Measurements from ENCODE around the gene SLC31A1. TPM values are rescaled to one million over a fixed set of nuclear protein-coding genes. Genes with fewer than 3 reads are reported as not detected.
"Not testable (repeated sequence)": the region's sequence is repeated elsewhere in the genome, so short reads cannot be mapped to it uniquely, and the experiment has no call there.

Gene SLC31A1
- polyA plus RNA-seq, 6 donors from 2014 or later = 1.5 to 2.7 (median 2.0) TPM; not detected in 1

DNA sequence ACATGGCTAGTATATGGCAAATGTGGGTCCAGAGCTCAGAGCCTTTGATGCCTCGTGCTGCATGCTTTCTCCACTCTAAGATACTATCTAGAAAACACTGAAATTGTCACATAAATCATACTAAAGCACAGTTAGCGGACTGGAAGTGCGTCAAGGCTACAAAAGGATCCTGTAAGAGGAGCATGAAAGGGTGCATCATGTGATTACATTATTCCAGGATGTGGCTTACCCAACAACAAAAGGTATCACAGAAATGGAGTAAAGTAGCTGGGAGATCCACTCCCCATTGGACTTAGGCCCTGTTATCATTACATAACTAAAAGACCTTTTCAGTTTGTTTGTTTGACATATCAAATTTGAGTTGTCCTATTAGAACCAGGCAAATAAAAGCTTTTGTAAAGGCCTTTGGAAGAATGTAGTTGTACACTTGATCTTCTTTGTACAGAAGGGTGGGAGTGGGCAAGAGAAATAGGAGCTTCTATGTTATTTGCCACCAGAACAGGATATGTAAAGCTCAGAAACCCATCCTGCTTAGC, 6.9 kb downstream of the SLC31A1 start:
- H3K4me3 Mint-ChIP-seq = no peak overlapping the region
- peaks cover 6 to 14% (median 9%) of the 10 kb centered on the region in 3 donors for H3K4me1 Mint-ChIP-seq
- H3K27ac Mint-ChIP-seq = no peak overlapping the region
- ATAC-seq (ENCODE audit: low read depth in 2 of 2) = no peak
- H3K9me3 Mint-ChIP-seq = no peaks in the 10 kb centered on the region
- H3K27me3 Mint-ChIP-seq = no peaks in the 10 kb centered on the region
- no peak for DNase-seq
- H3K36me3 Mint-ChIP-seq = no peaks in the 10 kb centered on the region

DNA sequence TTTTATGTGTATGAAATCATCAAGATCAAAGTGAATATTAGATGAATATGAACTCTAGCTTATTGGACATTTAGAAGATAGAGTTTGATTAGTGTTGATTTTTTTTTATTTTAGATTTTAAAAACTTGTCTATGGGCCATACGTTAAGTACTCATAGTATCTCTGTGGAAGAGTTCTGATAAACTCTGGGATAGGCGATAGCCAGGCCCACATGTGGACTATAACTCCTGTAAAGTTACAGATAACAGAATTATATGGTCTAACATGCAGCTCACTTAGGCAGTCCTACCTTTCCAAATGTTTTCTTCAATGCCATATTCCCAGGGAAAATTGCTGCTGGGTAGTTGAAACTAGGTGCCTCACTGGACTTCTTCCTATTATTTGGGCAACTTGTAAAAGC, 10.4 kb downstream of the SLC31A1 start:
- no peaks in the 10 kb centered on the region for H3K9me3 Mint-ChIP-seq
- H3K27me3 Mint-ChIP-seq = no peaks in the 10 kb centered on the region
- DNase-seq (no peak), ATAC-seq (ENCODE audit: low read depth in 2 of 2) (no peak)
- H3K4me1 Mint-ChIP-seq = peaks cover 11 to 25% (median 12%) of the 10 kb centered on the region in 3 donors
- no peaks in the 10 kb centered on the region for H3K36me3 Mint-ChIP-seq
- no peak overlapping the region for H3K27ac Mint-ChIP-seq
- peak overlapping the region in 1 of 8 donors; percentile 73 for H3K4me3 Mint-ChIP-seq

DNA sequence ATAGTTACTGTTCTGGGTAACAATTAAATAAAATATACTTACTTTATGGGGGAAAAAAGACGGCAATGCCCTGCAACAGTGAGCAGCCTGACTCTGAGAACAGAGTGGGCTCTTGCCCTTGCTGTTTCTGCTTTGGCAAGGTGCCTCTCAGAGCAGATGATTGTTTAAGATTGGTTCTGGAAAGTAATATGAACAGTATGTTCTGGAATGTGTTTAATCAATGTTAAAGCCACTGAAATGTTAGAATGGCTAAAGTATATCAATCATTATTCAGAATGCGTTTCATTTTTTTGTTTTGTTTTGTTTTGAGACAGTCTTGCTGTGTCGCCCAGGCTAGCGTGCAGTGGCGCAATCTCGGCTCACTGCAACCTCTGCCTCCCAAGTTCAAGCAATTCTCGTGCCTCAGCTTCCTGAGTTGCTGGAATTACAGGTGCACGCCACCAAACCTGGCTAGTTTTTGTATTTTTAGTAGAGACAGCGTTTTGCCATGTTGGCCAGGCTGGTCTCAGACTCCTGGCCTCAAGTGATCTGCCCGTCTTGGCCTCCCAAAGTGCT, 14.4 kb downstream of the SLC31A1 start:
- H3K9me3 Mint-ChIP-seq; H3K4me3 Mint-ChIP-seq; H3K27me3 Mint-ChIP-seq; DNase-seq; ATAC-seq (ENCODE audit: low read depth in 2 of 2); H3K36me3 Mint-ChIP-seq: not testable (repeated sequence)
- Mint-ChIP-seq H3K27ac (peak overlapping the region in 2 of 6 donors; percentile 6 to 72), H3K4me1 (peaks cover 11 to 25% (median 12%) of the 10 kb centered on the region in 3 donors)

DNA sequence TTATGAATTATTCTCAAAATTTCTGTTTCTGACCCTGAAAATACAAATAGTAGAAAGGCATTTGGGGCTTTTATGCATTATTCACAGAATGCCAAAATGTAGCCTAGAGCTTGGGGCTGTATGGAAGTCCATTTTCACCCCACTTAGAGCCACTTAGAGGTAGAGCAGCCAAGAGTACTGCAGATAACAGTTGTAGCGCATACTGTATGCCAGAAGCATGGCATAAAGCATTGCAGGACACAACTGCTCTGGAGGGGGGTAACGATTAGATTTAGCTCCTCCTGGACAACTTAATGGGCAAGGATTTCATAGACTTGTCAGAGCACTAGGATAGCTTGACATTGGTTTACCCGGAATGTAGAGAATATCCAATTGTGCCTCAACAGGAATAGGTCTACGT, 15.7 kb downstream of the SLC31A1 start:
- Mint-ChIP-seq H3K4me3 (no peak overlapping the region), H3K4me1 (peaks cover 11 to 22% (median 12%) of the 10 kb centered on the region in 3 donors), H3K27ac (no peak overlapping the region), H3K27me3 (no peaks in the 10 kb centered on the region), H3K36me3 (no peaks in the 10 kb centered on the region), H3K9me3 (no peaks in the 10 kb centered on the region)
- no peak for DNase-seq
- ATAC-seq (ENCODE audit: low read depth in 2 of 2) = no peak

DNA sequence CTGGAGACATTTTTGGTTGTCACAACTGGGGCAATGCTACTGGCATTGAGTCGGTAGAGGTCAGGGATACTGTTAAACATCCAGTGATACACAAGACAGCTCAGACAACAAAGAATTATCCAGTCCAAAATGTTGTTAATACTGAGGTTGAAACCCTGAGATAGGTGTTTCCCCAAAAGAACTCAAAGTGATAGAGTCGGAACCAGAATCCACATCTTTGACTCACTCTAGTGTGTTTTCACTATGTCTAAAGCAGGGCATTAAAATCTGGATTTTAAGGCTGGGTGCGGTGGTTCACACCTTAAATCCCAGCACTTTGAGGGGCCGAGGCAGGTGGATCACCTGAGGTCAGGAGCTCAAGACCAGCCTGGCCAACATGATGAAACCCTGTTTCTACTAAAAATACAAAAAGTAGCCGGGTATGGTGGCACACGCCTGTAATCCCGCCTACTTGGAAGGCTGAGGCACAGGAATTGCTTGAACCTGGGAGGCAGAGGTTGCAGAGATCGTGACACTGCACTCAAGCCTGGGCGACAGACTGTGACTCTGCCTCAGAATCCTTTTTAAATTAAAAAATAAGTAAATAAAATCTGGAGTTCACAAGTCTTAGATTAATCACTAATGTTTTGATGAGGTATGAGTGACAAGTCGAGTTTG, 17.0 kb downstream of the SLC31A1 start:
- peaks cover 7 to 19% (median 8%) of the 10 kb centered on the region in 3 donors for H3K4me1 Mint-ChIP-seq
- DNase-seq (no peak), ATAC-seq (ENCODE audit: low read depth in 2 of 2) (no peak)
- no peaks in the 10 kb centered on the region for H3K36me3 Mint-ChIP-seq
- H3K27ac Mint-ChIP-seq = no peak overlapping the region
- H3K9me3 Mint-ChIP-seq = no peaks in the 10 kb centered on the region
- no peak overlapping the region for H3K4me3 Mint-ChIP-seq
- no peaks in the 10 kb centered on the region for H3K27me3 Mint-ChIP-seq

DNA sequence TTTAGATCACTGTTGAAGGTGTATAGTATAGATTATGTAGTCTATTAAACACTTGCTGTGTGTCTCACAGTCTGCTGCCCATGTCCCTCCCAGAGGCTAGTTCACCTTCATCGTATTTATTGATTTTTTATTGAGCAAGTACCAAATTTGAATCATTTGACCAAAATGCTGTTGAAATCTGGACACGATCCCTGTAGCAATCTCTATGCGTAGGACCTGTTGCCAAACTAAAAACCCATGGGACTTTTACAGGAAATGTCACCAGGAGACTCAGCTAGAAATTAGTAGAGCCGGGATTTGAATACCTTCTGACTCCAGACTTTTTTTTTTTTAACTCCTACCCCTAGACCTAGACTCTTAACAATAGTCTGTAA, 17.5 kb downstream of the SLC31A1 start:
- Mint-ChIP-seq H3K27me3 (no peaks in the 10 kb centered on the region), H3K4me3 (no peak overlapping the region), H3K36me3 (no peaks in the 10 kb centered on the region), H3K27ac (no peak overlapping the region), H3K4me1 (peaks cover 6 to 14% (median 6%) of the 10 kb centered on the region in 3 donors), H3K9me3 (no peaks in the 10 kb centered on the region)
- no peak for DNase-seq
- ATAC-seq (ENCODE audit: low read depth in 2 of 2) = no peak

DNA sequence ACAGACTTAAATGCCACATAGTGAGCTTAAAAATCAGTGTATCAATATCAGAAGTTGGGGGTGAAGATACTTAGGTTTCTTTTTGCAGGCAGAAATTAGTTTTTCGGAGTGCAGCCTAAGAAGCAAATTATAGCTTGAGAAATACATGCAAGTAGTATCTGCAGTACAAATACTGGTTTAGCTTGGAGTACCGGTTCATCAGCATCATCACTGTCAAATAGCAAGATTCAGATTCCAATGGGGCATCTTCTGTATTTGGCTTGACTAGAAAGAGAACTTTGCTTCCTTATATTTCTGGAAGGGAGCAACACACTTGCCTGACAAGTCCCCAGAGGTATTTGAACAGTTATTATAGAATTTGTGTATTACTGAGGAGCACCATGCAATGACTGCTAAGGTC, 19.8 kb downstream of the SLC31A1 start:
- DNase-seq = no peak
- Mint-ChIP-seq H3K36me3 (no peaks in the 10 kb centered on the region), H3K4me1 (peaks cover 4 to 11% (median 10%) of the 10 kb centered on the region in 3 donors), H3K4me3 (no peak overlapping the region), H3K27me3 (no peaks in the 10 kb centered on the region), H3K9me3 (no peaks in the 10 kb centered on the region), H3K27ac (no peak overlapping the region)
- no peak for ATAC-seq (ENCODE audit: low read depth in 2 of 2)

DNA sequence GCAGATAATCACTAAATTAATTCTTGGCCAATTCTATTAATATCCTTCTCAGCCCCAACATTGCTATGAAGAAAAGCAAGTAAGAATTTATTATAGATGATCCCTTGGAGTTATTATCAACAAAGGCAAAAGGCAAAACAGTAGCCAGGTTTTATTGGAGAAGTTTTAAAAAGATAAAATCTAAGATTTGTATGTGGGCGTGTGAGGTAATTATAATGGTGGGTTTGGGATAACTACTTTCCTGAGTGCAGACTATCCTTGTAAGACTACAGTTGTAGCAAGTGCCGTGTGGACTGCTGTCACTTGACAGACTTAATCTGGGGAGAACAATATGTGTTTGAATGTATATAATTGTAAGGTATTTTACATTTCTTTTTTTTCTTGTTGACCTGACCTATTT, 23.2 kb downstream of the SLC31A1 start:
- no peaks in the 10 kb centered on the region for H3K27me3 Mint-ChIP-seq
- no peak overlapping the region for H3K27ac Mint-ChIP-seq

DNA sequence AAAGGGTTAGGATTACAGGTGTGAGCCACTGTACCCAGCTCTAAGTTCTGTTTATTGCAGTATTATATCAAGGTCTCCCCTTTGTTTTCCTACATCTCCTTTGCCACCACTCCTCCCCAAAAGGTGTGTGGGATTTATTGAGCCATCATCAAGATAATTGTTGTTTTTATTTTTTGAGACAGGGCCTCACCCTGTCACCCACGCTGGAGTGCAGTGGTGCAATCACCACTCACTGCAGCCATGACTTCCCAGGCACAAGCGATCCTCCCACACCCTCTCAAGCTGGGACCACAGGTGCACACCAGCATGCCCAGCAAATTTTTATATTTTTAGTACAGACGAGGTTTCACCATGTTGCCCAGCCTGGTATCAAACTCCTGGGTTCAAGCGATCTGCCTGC, 24.6 kb downstream of the SLC31A1 start:
- peaks cover 0 to 4% (median 0%) of the 10 kb centered on the region in 7 donors for H3K9me3 Mint-ChIP-seq
- no peaks in the 10 kb centered on the region for H3K27me3 Mint-ChIP-seq
- no peaks in the 10 kb centered on the region for H3K36me3 Mint-ChIP-seq
- DNase-seq (no peak), ATAC-seq (ENCODE audit: low read depth in 2 of 2) (no peak)
- no peak overlapping the region for H3K4me3 Mint-ChIP-seq
- peak overlapping the region in 1 of 6 donors; percentile 69 for H3K27ac Mint-ChIP-seq
- H3K4me1 Mint-ChIP-seq = peaks cover 4 to 15% (median 11%) of the 10 kb centered on the region in 3 donors

More for the DNA sequence above, 23.2 kb downstream of the SLC31A1 start:
- no peaks in the 10 kb centered on the region for H3K36me3 Mint-ChIP-seq
- ATAC-seq (ENCODE audit: low read depth in 2 of 2) = no peak
- no peaks in the 10 kb centered on the region for H3K9me3 Mint-ChIP-seq
- DNase-seq = no peak
- H3K4me3 Mint-ChIP-seq = no peak overlapping the region
- H3K4me1 Mint-ChIP-seq = peaks cover 4 to 15% (median 11%) of the 10 kb centered on the region in 3 donors

DNA sequence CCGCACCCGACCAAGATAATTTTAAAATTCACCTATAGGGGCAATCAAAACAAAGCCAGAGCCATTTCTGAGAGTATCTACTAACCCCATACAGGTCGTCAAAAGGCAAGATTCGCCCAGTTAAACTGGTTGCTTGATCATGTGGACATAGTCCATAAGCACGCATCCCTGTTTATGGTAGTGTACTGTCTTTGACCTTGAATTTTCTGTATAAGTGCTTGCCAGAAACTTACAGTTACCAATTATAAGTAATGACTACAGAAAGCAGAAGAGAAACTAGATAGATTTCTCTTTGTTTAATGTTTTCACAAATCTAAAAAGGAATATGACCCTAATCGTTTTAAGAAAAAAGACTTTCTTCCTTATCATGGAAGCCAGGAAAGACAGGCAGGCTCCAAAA, 25.6 kb downstream of the SLC31A1 start:
- ATAC-seq (ENCODE audit: low read depth in 2 of 2) = no peak
- H3K27me3 Mint-ChIP-seq = no peaks in the 10 kb centered on the region
- DNase-seq = no peak
- H3K4me1 Mint-ChIP-seq = peaks cover 4 to 15% (median 11%) of the 10 kb centered on the region in 3 donors
- H3K9me3 Mint-ChIP-seq = peaks cover 0 to 4% (median 0%) of the 10 kb centered on the region in 7 donors
- H3K27ac Mint-ChIP-seq = no peak overlapping the region
- no peak overlapping the region for H3K4me3 Mint-ChIP-seq
- H3K36me3 Mint-ChIP-seq = no peaks in the 10 kb centered on the region

DNA sequence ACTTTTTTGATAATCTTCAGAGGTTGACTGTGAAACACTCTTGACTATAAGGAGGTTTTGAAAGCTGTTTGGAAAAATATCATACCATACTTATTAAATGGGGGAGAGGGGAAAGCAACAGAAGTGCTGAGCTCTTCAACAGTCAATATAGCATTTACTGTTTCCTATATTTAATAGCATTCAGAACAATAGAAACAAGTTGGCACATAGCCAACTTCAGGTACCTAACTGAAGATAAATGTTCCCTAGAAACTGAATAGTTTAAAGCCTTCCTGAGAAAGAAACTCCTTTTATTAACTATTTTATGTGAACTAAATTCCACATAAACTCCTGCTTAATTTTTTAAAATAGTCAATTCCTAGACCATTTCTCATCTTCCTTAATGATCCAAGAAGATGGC, 26.3 kb downstream of the SLC31A1 start:
- Mint-ChIP-seq H3K9me3 (peaks cover 0 to 4% (median 0%) of the 10 kb centered on the region in 7 donors), H3K27ac (no peak overlapping the region)

DNA sequence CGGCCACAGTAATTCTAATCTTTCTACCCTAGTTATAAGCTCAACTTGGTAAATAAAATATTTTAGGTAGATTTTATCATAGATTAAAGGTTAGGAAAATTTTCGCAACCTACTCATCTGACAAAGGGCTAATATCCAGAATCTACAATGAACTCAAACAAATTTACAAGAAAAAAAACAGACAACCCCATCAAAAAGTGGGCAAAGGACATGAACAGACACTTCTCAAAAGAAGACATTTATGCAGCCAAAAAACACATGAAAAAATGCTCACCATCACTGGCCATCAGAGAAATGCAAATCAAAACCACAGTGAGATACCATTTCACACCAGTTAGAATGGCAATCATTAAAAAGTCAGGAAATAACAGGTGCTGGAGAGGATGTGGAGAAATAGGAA, 28.3 kb downstream of the SLC31A1 start:
- not testable (repeated sequence) for H3K9me3 Mint-ChIP-seq; ATAC-seq (ENCODE audit: low read depth in 2 of 2); H3K4me3 Mint-ChIP-seq; H3K27me3 Mint-ChIP-seq; DNase-seq; H3K36me3 Mint-ChIP-seq; H3K27ac Mint-ChIP-seq; H3K4me1 Mint-ChIP-seq

More for the DNA sequence above, 26.3 kb downstream of the SLC31A1 start:
- DNase-seq (no peak), ATAC-seq (ENCODE audit: low read depth in 2 of 2) (no peak)
- peaks cover 1 to 12% (median 10%) of the 10 kb centered on the region in 3 donors for H3K4me1 Mint-ChIP-seq
- H3K36me3 Mint-ChIP-seq = no peaks in the 10 kb centered on the region
- H3K4me3 Mint-ChIP-seq = no peak overlapping the region
- H3K27me3 Mint-ChIP-seq = no peaks in the 10 kb centered on the region

DNA sequence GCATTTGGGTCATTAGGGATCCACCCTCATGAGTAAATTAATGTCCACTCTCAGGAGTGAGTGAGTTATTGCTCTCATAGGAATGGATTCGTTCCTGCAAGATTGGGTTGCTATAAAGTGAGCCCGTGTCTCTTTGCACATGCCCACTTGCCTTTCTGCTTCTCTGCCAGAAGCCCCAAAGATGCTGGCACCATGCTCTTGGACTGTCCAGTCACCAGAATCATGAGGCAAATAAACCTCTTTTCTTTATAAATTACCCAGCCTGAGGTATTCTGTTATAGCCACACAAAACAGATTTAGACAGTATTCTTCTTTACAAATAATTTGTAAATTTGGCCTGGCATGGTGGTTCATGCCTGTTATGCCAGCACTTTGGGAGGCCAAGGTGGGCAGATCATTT, 29.5 kb downstream of the SLC31A1 start:
- ATAC-seq (ENCODE audit: low read depth in 2 of 2) (no peak), DNase-seq (no peak)
- no peak overlapping the region for H3K27ac Mint-ChIP-seq
- H3K27me3 Mint-ChIP-seq = no peaks in the 10 kb centered on the region
- no peak overlapping the region for H3K4me3 Mint-ChIP-seq
- H3K36me3 Mint-ChIP-seq = no peaks in the 10 kb centered on the region
- H3K4me1 Mint-ChIP-seq = peaks cover 0 to 5% (median 3%) of the 10 kb centered on the region in 3 donors
- H3K9me3 Mint-ChIP-seq = peaks cover 0 to 4% (median 0%) of the 10 kb centered on the region in 7 donors

DNA sequence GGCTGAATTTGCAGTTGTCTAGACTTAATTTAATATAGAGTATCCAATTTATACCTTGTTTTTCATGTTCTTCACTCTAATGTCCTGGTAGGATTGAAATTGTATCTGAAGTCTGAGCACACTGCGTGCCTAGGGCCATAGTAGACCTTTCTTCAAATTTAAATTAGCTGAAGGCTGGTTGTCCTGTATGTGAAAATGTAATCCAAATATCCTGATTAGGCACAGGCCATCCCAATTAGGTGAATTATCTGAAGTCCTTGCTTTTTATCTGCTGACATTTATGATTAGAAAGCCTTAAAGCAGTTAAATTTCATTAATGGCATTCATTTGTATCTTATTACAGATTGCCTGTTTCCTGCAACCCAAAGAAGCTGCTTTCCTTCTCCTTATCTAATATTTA, 33.6 kb downstream of the SLC31A1 start:
- no peaks in the 10 kb centered on the region for H3K27me3 Mint-ChIP-seq
- H3K27ac Mint-ChIP-seq = no peak overlapping the region
- H3K4me3 Mint-ChIP-seq = no peak overlapping the region
- H3K9me3 Mint-ChIP-seq = peaks cover 0 to 4% (median 0%) of the 10 kb centered on the region in 7 donors
- DNase-seq (no peak), ATAC-seq (ENCODE audit: low read depth in 2 of 2) (no peak)
- H3K4me1 Mint-ChIP-seq = no peaks in the 10 kb centered on the region
- peaks cover 8 to 11% of the 10 kb centered on the region in 2 donors for H3K36me3 Mint-ChIP-seq
